ENCODE data around the gene PLPPR5. TPM values are rescaled to one million over a fixed set of nuclear protein-coding genes. Genes with fewer than 3 reads are reported as not detected.

The PLPPR5 gene
- total RNA-seq, 2 experiments from 2014 or later, result not detected

GRCh38 chr1:98981917-98982513, 22.6 kb downstream of the PLPPR5 start:
- H3K4me3 ChIP-seq (ENCODE audit: low read length), result no peak overlapping the region
- H3K27me3 Mint-ChIP-seq, result no peaks in the 10 kb centered on the region
- H3K27ac ChIP-seq (ENCODE audit: low read depth in 1 of 2, low read length in 2 of 2), result no peak overlapping the region
- ChIA-PET CTCF (no interaction called here), POLR2A (no interaction called here)
- TF ChIP-seq CTCF (IDR thresholded peaks at IDR 0.05), result no peak
- H3K36me3 ChIP-seq (ENCODE audit: insufficient read depth, low read length), result no peaks in the 10 kb centered on the region
- ATAC-seq (ENCODE audit: poor library complexity) (no peak), DNase-seq (no peak)
- H3K9me3 Mint-ChIP-seq, result peaks cover 2% of the 10 kb centered on the region
- H3K27me3 ChIP-seq (ENCODE audit: control insufficient read depth in 1 of 2, insufficient read depth in 2 of 2, low read length in 2 of 2), result no peaks in the 10 kb centered on the region
- no peaks in the 10 kb centered on the region for H3K36me3 Mint-ChIP-seq (ENCODE audit: low read depth)
- H3K27ac Mint-ChIP-seq, result no peak overlapping the region
- H3K4me1 ChIP-seq (ENCODE audit: insufficient read depth, low read length), result no peaks in the 10 kb centered on the region
- intact Hi-C loops (cut with DNase I, micrococcal nuclease), result no loop called here
- no peaks in the 10 kb centered on the region for H3K4me1 Mint-ChIP-seq (ENCODE audit: low read depth)
- peaks cover 0 to 6% of the 10 kb centered on the region in 2 experiments for H3K9me3 ChIP-seq (ENCODE audit: control insufficient read depth in 1 of 2, insufficient read depth in 1 of 2, low read length in 2 of 2)
- no peak overlapping the region for H3K4me3 Mint-ChIP-seq

GRCh38 chr1:98979463-98979862, 25.2 kb downstream of the PLPPR5 start:
- no peak overlapping the region for H3K4me3 Mint-ChIP-seq
- H3K27me3 ChIP-seq (ENCODE audit: control insufficient read depth in 1 of 2, insufficient read depth in 2 of 2, low read length in 2 of 2), result no peaks in the 10 kb centered on the region
- DNase-seq, result no peak
- intact Hi-C loops (cut with DNase I, micrococcal nuclease), result no loop called here
- no peaks in the 10 kb centered on the region for H3K36me3 ChIP-seq (ENCODE audit: insufficient read depth, low read length)
- no peak for TF ChIP-seq CTCF (IDR thresholded peaks at IDR 0.05)
- no peaks in the 10 kb centered on the region for H3K4me1 Mint-ChIP-seq (ENCODE audit: low read depth)
- no peaks in the 10 kb centered on the region for H3K4me1 ChIP-seq (ENCODE audit: insufficient read depth, low read length)
- H3K27ac Mint-ChIP-seq, result no peak overlapping the region
- no peak for ATAC-seq (ENCODE audit: poor library complexity)
- no peaks in the 10 kb centered on the region for H3K27me3 Mint-ChIP-seq
- ChIA-PET POLR2A (no interaction called here), CTCF (no interaction called here)
- H3K9me3 Mint-ChIP-seq, result peaks cover 2% of the 10 kb centered on the region
- H3K36me3 Mint-ChIP-seq (ENCODE audit: low read depth), result no peaks in the 10 kb centered on the region
- H3K4me3 ChIP-seq (ENCODE audit: low read length), result no peak overlapping the region
- peaks cover 0 to 6% of the 10 kb centered on the region in 2 experiments for H3K9me3 ChIP-seq (ENCODE audit: control insufficient read depth in 1 of 2, insufficient read depth in 1 of 2, low read length in 2 of 2)
- H3K27ac ChIP-seq (ENCODE audit: low read depth in 1 of 2, low read length in 2 of 2), result no peak overlapping the region

- H3K9me3 Mint-ChIP-seq, result no peaks in the 10 kb centered on the region
- H3K4me1 ChIP-seq (ENCODE audit: insufficient read depth, low read length), result no peaks in the 10 kb centered on the region
- no peaks in the 10 kb centered on the region for H3K9me3 ChIP-seq (ENCODE audit: control insufficient read depth in 1 of 2, insufficient read depth in 1 of 2, low read length in 2 of 2)
- no peaks in the 10 kb centered on the region for H3K27me3 ChIP-seq (ENCODE audit: control insufficient read depth in 1 of 2, insufficient read depth in 2 of 2, low read length in 2 of 2)
- POLR2A ChIA-PET, result no interaction called here
- CTCF ChIA-PET, result interaction anchor here (0.7 kb wide), 2 partner anchors 585 to 1219 kb away, joined by 3 to 4 read pairs; no protein-coding TSS in a partner anchor
- no peak for DNase-seq
- no peaks in the 10 kb centered on the region for H3K4me1 Mint-ChIP-seq (ENCODE audit: low read depth)
- no peak overlapping the region for H3K27ac ChIP-seq (ENCODE audit: low read depth in 1 of 2, low read length in 2 of 2)
- H3K4me3 Mint-ChIP-seq, result no peak overlapping the region
- no peaks in the 10 kb centered on the region for H3K27me3 Mint-ChIP-seq
- no peak for ATAC-seq (ENCODE audit: poor library complexity)
- H3K4me3 ChIP-seq (ENCODE audit: low read length), result no peak overlapping the region
- intact Hi-C loops (cut with DNase I, micrococcal nuclease), result no loop called here
- H3K27ac Mint-ChIP-seq, result no peak overlapping the region
- TF ChIP-seq CTCF (IDR thresholded peaks at IDR 0.05), result no peak
- no peaks in the 10 kb centered on the region for H3K36me3 Mint-ChIP-seq (ENCODE audit: low read depth)
- no peaks in the 10 kb centered on the region for H3K36me3 ChIP-seq (ENCODE audit: insufficient read depth, low read length)
These were observed 28.9 kb downstream of the PLPPR5 start for GRCh38 chr1:98975810-98976209.
